Jurkat, Clone E6-1 (cell line): ENCODE data around the gene KRTAP3-2. TPM values are rescaled to one million over a fixed set of nuclear protein-coding genes. Genes with fewer than 3 reads are reported as not detected.
"Not testable (repeated sequence)": the region's sequence is repeated elsewhere in the genome, so short reads cannot be mapped to it uniquely, and the experiment has no call there.

Experiments used
- DNase-seq: peaks from one replicate; pipeline ENCODE4 v3.0.0-alpha.2; 2011; ENCODE audit warnings: low read depth, low spot score
- H3K4me3 ChIP-seq: 2 replicates; pipeline ENCODE4 v1.5.1; 2011; ENCODE audit warnings: mild to moderate bottlenecking, low read length, control low read depth, moderate library complexity
- polyA plus RNA-seq: library from polyadenylated mRNA; unstranded; fragments of >200 nt; gene quantifications from one replicate; pipeline ENCODE4 v1.2.1, GENCODE V29; 2012; ENCODE audit warnings: missing spikeins; ENCODE audit not compliant: insufficient read length, insufficient read depth

Gene KRTAP3-2
- polyA plus RNA-seq = not detected

DNA sequence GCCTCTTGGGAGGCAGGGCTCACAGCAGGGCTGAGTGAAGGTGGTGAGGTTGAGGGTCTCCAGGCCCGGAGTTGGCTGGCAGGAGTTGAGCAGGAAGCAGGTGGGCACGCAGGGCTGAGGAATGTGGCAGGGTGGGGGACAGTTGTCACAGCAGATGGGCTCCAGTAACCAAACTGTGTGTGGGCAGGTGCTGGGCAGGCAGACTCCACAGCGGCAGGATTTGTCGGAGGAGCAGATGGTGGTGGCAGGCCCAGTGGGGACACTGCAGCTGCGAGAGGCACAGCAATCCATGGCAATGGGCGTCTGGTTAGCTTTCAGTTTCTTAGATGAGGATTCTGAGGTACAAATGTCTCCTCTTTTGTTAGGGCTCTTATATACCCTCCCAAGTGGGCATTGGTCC lies at the start of gene KRTAP3-2:
TSS of gene KRTAP3-2 (minus strand) at position 344 of the 400 bp plus-strand sequence. CDS start at position 291, 53 bp downstream.
- not testable (repeated sequence) for DNase-seq, H3K4me3 ChIP-seq

DNA sequence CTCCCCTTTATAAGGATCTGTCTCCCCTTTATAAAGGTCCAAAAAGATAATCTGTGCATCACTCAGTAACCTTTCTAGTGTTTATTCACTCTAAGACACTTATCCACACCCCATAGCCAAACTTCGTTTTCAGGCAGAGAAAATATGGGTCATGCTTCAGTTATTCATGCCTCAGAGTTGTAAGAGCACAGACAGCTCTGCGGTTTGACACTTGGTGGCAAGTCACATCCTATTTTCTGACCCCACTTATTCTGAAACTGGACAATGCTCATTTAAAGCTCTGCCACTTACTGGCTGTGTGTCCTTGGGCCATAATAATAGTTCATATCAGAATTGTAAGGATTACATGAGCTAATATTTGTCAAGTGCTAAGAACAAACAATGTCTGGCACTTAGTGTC lies 49.4 kb upstream of the KRTAP3-2 start:
- no peak overlapping the region for H3K4me3 ChIP-seq
- no peak for DNase-seq

DNA sequence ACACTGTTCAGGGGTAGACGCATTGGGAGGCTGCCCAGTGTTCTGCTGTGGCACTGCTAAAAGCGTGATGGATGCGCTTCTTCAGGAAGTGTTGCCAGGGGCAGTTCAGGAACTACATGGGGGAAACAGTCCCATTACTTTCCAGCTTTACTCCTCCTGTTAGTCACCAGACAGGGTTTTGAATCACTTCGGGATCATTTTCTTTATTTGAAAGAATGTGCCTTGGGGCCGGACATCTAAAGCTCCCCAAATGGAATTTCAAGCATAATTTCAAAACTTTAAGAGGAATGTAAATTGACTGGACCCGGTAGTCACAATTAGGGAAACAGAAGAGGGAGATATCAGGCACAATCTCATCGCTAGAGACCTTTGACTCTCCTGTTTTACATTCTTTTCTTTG lies 48.7 kb upstream of the KRTAP3-2 start:
- no peak overlapping the region for H3K4me3 ChIP-seq
- no peak for DNase-seq

DNA sequence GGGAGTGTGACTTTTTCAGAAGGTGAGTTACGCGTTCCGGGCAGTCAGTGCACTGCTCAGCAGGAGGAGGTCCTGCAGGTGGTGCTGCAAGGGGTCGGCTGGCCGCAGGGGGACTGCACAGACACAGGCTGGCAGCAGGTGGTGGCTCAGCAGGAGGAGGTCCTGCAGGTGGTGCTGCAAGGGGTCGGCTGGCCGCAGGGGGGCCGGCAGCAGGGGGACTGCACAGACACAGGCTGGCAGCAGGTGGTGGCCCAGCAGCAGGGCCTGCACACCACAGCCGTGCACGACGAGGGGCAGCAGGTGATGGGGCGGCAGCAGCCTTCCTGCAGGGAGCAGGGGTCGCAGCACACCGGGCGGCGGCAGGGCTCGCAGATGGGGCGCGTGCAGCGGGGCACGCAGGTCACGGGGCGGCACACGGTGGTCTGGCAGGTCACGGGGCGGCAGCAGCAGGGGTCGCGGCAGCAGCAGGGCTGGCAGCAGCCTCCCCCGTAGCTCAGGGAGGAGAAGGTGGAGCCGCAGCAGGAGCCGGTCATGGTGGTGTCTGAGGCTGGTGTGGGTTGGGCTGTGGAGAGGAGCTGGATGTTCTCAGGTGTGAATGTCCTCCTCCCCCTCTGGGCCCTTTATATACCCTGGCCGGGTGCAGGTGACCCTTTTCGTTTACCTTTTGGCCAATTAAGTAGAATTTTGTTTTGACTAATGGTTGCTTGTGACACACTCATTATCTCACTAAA lies 47.2 kb upstream of the KRTAP3-2 start, which contains the start of gene KRTAP2-1:
TSS of gene KRTAP2-1 (minus strand) at position 582 of the 731 bp plus-strand sequence. CDS start at position 533, 49 bp downstream.
- not testable (repeated sequence) for H3K4me3 ChIP-seq, DNase-seq

DNA sequence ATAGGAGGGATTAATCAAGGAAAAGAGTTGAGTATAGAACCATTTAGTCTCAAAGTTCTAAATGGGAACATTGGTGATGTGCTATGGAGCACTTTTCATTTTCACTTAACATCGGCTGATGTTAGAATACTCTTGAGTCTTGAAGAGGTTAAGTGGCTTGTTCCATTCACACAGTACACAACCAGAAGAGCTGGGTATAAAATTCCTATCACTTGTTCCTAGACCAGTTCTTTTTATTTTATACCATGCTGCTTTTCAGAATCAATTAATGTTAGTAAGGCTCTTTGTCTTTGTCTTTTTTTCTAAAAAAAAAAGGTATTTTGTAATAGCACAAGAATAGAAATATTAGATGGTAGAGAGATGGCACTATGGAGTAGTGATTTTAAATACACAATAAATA lies 43.2 kb upstream of the KRTAP3-2 start:
- no peak for DNase-seq
- H3K4me3 ChIP-seq = no peak overlapping the region

DNA sequence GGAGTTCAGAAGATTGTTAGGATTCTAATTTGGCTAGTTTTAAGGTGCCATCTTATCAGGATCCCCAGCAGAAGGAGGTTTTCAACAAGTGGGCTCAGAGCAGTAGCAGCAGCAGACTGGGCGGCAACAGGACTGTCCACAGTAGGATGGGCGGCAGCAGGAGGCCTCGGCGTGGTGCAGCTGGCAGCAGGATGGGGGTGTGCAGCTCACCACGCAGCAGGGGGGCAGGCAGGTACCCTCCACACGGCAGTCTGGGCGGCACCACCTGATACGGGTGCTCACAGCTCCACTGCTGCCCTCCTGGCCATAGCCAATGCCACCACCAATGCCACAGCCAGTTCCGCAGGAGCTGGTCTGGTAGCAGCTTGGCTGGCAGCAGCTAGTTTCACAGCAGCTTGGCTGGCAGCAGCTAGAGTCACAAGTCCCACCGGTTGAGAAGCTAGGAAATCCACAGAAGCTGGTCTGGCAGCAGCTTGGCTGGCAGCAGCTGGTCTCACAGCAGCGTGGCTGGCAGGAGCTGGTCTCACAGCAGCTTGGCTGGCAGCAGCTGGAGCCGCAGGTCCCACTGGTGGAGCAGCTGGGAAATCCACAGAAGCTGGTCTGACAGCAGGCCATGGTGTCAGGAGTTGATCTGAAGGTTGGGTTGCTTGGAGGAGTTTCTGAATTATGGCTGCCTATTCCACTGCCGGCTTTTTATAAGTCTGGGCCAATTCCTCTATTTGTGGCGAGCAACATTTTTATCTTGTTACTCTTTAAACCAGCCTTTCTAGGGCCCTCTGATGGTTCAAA lies 41.3 kb upstream of the KRTAP3-2 start, which contains the start of gene KRTAP1-1:
TSS of gene KRTAP1-1 (minus strand) at position 668 of the 789 bp plus-strand sequence. CDS start at position 615, 53 bp downstream.
- not testable (repeated sequence) for H3K4me3 ChIP-seq, DNase-seq

DNA sequence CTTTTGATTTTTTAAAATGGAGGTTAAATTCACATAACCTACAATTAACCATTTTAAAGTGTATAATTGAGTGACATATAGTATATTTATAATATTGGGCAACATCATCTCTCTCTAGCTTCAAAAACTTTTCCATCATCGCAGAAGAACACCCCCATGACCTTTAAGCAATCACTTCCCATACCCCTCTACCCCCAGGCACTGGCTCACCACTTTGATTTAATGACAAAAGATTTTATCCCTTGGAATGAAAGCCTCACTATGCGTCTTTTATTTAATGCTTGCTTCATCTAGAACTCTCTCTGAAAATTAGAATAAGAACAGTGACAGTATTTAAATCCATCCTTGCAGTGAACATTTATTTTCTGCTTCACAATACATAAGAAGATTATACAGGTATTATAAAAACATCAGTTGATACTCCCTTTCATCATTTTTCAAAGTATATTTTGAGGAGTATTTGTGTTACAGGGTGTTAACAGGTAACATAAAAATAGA lies 38.2 kb upstream of the KRTAP3-2 start:
- no peak overlapping the region for H3K4me3 ChIP-seq
- DNase-seq = no peak

DNA sequence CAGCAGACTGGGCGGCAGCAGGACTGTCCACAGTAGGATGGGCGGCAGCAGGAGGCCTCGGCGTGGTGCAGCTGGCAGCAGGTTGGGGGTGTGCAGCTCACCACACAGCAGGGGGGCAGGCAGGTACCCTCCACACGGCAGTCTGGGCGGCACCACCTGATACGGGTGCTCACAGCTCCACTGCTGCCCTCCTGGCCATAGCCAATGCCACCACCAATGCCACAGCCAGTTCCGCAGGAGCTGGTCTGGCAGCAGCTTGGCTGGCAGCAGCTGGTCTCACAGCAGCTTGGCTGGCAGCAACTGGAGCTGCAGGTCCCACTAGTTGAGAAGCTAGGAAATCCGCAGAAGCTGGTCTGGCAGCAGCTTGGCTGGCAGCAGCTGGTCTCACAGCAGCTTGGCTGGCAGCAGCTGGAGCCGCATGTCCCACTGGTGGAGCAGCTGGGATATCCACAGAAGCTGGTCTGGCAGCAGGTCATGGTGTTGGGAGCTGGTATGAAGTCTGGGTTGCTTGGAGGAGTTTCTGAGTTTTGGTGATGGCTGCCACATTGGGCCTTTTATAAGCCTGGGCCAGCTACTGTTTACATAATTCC lies 34.7 kb upstream of the KRTAP3-2 start, which contains the start of gene KRTAP1-3:
TSS of gene KRTAP1-3 (minus strand) at position 529 of the 590 bp plus-strand sequence. CDS start at position 476, 53 bp downstream.
- not testable (repeated sequence) for H3K4me3 ChIP-seq, DNase-seq

DNA sequence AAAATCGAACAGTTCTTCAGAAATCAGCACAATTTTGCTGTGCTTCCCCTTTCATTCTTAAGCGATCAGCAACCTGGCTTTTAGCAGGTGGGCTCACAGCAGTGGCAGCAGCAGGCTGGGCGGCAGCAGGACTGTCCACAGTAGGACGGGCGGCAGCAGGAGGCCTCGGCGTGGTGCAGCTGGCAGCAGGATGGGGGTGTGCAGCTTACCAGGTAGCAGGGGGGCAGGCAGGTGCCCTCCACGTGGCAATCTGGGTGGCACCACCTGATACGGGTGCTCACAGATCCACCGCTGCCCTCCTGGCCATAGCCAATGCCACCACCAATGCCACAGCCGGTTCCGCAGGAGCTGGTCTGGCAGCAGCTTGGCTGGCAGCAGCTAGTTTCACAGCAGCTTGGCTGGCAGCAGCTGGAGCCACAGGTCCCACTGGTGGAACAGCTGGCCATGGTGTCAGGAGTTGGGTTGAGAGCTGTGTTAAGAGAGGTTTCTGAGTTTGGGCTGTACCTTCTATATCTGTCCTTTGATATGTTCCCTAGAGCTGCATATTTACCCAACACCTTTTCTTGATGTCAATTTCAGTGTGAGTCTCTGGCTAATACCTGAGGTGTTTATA lies 30.0 kb upstream of the KRTAP3-2 start, which contains the start of gene KRTAP1-4:
TSS of gene KRTAP1-4 (minus strand) at position 563 of the 613 bp plus-strand sequence. CDS start at position 446, 117 bp downstream.
- H3K4me3 ChIP-seq = no peak within 1 kb of the TSS

DNA sequence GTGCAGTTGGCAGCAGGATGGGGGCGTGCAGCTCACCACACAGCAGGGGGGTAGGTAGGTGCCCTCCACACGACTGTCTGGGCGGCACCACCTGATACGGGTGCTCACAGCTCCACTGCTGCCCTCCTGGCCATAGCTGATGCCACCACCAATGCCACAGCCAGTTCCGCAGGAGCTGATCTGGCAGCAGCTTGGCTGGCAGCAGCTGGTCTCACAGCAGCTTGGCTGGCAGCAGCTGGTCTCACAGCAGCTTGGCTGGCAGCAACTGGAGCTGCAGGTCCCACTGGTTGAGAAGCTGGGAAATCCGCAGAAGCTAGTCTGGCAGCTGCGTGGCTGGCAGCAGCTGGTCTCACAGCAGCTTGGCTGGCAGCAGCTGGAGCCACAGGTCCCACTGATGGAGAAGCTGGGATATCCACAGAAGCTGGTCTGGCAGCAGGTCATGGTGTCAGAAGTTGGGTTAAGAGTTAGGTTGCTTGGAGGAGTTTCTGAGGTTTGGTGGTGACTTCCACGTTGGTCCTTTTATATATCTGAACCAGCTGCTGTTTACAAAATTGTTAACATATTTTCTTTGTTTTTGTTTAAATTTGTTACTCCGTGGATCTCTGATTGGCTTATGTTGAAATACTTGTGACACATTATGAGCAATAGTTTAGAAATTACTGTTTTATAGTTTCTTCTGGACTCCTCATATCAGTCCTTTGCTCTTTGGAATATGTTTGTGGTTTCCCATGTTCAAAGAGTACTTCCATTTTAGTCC lies 27.2 kb upstream of the KRTAP3-2 start, which contains the start of gene KRTAP1-5:
TSS of gene KRTAP1-5 (minus strand) at position 494 of the 757 bp plus-strand sequence. CDS start at position 441, 53 bp downstream.
- DNase-seq = no peak
- H3K4me3 ChIP-seq = no peak within 1 kb of the TSS

More for the DNA sequence above, 30.0 kb upstream of the KRTAP3-2 start, which contains the start of gene KRTAP1-4:
- DNase-seq = no peak

DNA sequence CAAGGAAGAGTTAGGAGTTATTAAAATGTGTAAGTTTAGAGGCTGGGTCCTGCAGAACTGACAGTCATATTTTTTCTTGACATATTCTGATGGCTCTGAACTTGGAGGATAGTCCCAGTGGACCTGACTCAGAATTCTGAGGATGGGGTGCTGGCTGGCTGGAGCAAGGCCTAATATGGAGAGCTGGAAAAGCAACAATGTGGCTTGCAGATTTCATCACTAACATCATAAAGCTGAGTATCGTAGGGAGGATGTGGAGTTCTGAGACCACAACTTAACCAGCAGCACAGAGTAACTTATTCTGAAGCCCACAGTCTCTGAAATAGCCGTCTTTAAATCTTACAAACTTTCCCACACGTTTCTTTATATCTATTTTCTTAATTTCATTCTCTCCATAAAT lies 25.0 kb upstream of the KRTAP3-2 start:
- no peak overlapping the region for H3K4me3 ChIP-seq
- DNase-seq = no peak

DNA sequence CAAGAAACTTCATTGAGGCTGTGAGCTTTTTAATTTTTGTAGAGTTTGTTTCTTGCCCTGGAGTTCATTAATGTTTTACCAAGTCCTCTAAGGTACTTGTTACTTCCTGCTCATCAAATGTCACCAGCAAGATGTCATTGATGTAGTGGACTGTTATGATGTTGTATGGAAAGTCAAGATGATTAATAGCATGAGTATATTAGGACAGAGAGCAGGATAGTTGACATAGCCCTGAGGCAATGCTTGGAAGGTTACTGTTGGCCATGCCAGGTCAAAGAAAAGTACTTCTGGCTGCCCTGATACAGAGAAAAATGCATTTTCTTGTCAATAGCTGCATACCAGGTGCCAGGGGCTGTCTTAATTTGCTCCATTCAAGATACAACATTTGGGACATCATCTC lies 20.6 kb upstream of the KRTAP3-2 start:
- DNase-seq = no peak
- no peak overlapping the region for H3K4me3 ChIP-seq

DNA sequence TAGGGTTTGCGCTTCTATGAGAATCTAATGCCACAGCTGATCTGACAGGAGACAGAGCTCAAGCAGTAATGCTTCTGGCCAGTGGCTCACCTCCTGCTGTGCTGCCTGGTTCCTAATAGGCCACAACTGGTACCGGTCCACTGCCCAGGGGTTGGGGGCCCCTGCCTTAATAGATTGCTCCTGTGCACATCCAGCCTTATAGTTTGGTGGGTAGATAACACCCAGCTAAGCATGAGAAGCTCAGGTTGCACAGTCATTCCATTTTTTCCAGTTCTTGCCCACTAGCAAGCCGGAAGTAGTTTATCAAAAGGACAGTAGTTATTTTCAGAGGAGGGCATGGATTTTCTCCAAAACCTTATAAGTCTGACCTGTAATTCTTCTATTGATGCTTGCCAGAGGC lies 19.7 kb upstream of the KRTAP3-2 start:
- no peak overlapping the region for H3K4me3 ChIP-seq
- no peak for DNase-seq

DNA sequence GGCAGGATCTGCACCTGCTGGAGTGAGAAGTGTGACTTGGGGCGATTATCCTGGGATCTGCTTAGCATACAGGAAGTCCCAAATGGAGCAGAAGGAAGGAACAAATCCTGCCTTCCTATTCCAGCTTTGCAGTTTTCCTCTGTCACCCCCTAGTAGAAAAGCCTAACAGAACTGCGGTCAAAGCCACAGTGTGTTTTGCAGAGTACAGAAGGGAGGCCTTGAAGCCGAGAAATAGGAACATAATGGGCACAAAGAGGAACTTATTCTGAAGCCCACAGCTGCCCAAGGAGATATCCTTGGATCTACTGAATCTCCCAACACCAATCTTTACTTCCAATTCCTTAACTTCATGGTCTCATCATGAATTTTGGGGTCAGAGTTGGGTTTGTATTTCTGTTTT lies 18.8 kb upstream of the KRTAP3-2 start:
- H3K4me3 ChIP-seq = no peak overlapping the region
- DNase-seq = no peak

DNA sequence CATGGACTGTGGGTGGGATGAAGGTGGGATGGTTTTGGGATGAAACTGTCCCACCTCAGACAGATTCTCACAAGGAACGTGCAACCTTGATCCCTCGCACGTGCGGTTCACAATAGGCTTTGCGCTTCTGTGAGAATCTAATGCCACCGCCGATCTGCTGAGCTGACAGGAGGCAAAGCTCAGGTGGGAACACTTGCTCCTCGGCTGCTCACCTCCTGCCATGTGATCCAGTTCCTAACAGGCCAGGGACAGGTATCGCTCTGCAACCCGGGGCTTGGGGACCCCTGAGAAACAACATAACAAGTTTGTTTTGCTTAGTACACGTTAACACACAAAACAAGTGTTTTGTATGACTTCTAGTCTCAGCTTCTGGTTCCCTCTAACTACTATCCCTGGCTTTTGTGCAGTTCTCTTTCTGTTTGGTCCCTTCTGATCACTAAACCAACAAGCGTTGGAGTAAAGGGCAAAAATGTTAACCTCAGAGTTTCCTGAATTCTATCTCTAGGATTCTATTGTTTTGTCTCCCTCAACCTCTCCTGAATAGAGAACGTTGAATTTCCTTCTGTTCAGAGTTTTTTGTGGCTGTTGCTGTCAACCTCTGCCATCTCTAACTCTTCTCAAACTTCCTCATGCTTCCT lies 17.0 kb upstream of the KRTAP3-2 start:
- DNase-seq = no peak
- no peak overlapping the region for H3K4me3 ChIP-seq

DNA sequence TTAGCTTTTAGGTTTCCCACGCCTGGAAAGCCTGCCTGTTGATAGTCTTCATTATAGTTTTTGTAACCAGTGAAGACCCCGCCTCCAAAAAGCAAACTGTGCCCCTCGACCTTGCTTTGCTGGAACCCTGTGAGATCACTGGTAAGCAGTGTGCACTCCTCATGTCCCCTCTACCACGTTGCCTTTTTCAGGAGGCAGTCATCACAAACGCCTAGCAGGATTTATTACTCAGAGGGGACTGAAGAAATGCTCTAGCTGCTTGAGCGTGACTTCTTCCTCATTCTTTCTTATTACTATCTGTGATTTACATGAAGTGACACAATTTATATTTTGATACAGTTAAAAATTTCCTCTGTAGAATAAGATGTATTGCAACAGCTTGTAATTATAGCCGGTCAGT lies 15.7 kb upstream of the KRTAP3-2 start:
- DNase-seq = no peak
- no peak overlapping the region for H3K4me3 ChIP-seq

DNA sequence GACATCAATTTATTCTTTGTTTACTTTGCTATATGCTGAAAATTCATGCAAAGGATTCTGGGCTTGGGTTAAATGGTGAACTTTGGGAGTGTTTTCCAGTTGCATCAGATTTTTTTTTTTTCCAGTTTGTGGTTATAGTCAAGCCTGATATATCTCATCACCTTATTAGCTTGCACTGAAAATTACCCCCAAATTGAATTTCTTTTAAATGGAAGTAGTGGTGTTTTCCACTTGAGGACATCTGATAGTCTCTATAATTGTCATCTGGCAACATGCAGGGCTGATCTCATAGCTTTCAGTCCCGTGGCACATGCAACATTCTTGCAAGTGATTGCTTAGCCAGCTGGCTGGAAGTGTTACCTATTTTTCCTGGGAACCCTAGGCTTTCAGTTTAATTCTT lies 13.9 kb upstream of the KRTAP3-2 start:
- H3K4me3 ChIP-seq = no peak overlapping the region
- DNase-seq = no peak
